ENCODE data around the gene KRT9. TPM values are rescaled to one million over a fixed set of nuclear protein-coding genes. Genes with fewer than 3 reads are reported as not detected.

Gene KRT9
- total RNA-seq, 2 donors from 2014 or later = 0.42 TPM; not detected in 1

DNA sequence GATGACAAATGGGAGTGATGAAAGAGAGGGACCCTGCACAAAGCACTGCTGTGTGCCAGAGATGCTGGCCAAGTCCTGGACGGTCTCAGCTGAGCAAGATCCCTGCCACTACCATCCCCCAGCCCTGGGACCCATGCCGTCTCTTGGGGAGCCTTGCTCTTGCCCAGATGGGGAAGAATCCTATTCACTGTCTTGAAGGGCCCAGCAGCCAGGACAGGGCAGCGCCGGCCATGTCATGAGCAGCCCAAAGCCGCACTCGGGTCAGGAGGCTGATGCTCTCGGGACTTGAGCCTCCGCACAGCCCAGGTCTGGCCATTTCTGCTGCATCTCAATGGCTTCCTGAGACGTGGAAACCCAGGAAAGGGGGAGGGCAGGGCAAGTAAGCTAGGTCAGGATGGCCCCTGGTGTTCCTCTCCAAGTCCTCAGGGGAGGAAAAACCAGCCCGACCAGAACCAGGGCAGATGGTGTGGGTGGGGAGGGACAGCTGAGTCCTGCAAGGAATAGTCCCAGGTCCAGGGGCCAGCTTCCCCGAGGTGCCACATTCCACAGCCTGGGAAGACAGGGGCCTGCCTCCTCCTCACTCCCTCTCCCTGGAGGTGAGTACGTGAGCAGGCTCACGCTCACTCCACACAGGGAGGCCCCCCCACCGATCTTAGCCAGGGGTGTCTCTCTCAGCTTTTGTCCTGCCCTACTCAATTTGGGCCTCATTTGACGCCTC lies 35.9 kb downstream of the KRT9 start:
- TF ChIP-seq, protein P1, sequence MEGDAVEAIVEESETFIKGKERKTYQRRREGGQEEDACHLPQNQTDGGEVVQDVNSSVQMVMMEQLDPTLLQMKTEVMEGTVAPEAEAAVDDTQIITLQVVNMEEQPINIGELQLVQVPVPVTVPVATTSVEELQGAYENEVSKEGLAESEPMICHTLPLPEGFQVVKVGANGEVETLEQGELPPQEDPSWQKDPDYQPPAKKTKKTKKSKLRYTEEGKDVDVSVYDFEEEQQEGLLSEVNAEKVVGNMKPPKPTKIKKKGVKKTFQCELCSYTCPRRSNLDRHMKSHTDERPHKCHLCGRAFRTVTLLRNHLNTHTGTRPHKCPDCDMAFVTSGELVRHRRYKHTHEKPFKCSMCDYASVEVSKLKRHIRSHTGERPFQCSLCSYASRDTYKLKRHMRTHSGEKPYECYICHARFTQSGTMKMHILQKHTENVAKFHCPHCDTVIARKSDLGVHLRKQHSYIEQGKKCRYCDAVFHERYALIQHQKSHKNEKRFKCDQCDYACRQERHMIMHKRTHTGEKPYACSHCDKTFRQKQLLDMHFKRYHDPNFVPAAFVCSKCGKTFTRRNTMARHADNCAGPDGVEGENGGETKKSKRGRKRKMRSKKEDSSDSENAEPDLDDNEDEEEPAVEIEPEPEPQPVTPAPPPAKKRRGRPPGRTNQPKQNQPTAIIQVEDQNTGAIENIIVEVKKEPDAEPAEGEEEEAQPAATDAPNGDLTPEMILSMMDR (IDR thresholded peaks at IDR 0.05) = no peak
- H3K4me3 ChIP-seq = no peak overlapping the region
- ATAC-seq (ENCODE audit: insufficient number of reproducible peaks, low FRiP score, low read depth) (no peak), DNase-seq (ENCODE audit: low spot score) (no peak)
- no peaks in the 10 kb centered on the region for H3K27me3 ChIP-seq (replicated peaks; ENCODE audit: insufficient read depth)
- H3K4me1 ChIP-seq (ENCODE audit: control insufficient read depth in 1 of 2, low read depth in 2 of 2) = peaks cover 0 to 3% of the 10 kb centered on the region in 2 donors
- H3K27ac ChIP-seq = no peak overlapping the region
- H3K9me3 ChIP-seq = no peaks in the 10 kb centered on the region
- H3K36me3 ChIP-seq = no peaks in the 10 kb centered on the region

- Histone ChIP-seq H3K4me3 (no peak overlapping the region), H3K27ac (no peak overlapping the region), H3K27me3 (replicated peaks; ENCODE audit: insufficient read depth) (no peaks in the 10 kb centered on the region), H3K36me3 (no peaks in the 10 kb centered on the region), H3K4me1 (ENCODE audit: control insufficient read depth in 1 of 2, low read depth in 2 of 2) (peaks cover 7 to 12% of the 10 kb centered on the region in 2 donors), H3K9me3 (no peaks in the 10 kb centered on the region)
- TF ChIP-seq, protein P1 (IDR thresholded peaks at IDR 0.05) = no peak
- ATAC-seq (ENCODE audit: insufficient number of reproducible peaks, low FRiP score, low read depth) = no peak
- no peak for DNase-seq (ENCODE audit: low spot score)
These were observed 36.8 kb downstream of the KRT9 start for GRCh38 chr17:41534899-41535546.

GRCh38 chr17:41533613-41534012 lies 38.2 kb downstream of the KRT9 start:
- H3K27ac ChIP-seq = no peak overlapping the region
- H3K27me3 ChIP-seq (replicated peaks; ENCODE audit: insufficient read depth) = no peaks in the 10 kb centered on the region
- no peaks in the 10 kb centered on the region for H3K36me3 ChIP-seq
- H3K9me3 ChIP-seq = no peaks in the 10 kb centered on the region
- DNase-seq (ENCODE audit: low spot score) (no peak), ATAC-seq (ENCODE audit: insufficient number of reproducible peaks, low FRiP score, low read depth) (no peak)
- H3K4me3 ChIP-seq = no peak overlapping the region
- H3K4me1 ChIP-seq (ENCODE audit: control insufficient read depth in 1 of 2, low read depth in 2 of 2) = peaks cover 7 to 24% of the 10 kb centered on the region in 2 donors
- TF ChIP-seq, protein P1 (IDR thresholded peaks at IDR 0.05) = no peak

- no peaks in the 10 kb centered on the region for H3K9me3 ChIP-seq
- no peak overlapping the region for H3K4me3 ChIP-seq
- DNase-seq (ENCODE audit: low spot score) = no peak
- H3K36me3 ChIP-seq = no peaks in the 10 kb centered on the region
- TF ChIP-seq, protein P1 (IDR thresholded peaks at IDR 0.05) = no peak
- no peak for ATAC-seq (ENCODE audit: insufficient number of reproducible peaks, low FRiP score, low read depth)
- no peak overlapping the region for H3K27ac ChIP-seq
- no peaks in the 10 kb centered on the region for H3K27me3 ChIP-seq (replicated peaks; ENCODE audit: insufficient read depth)
- H3K4me1 ChIP-seq (ENCODE audit: control insufficient read depth in 1 of 2, low read depth in 2 of 2) = peaks cover 8 to 29% of the 10 kb centered on the region in 2 donors
These were observed 38.8 kb downstream of the KRT9 start for GRCh38 chr17:41532947-41533570.

DNA sequence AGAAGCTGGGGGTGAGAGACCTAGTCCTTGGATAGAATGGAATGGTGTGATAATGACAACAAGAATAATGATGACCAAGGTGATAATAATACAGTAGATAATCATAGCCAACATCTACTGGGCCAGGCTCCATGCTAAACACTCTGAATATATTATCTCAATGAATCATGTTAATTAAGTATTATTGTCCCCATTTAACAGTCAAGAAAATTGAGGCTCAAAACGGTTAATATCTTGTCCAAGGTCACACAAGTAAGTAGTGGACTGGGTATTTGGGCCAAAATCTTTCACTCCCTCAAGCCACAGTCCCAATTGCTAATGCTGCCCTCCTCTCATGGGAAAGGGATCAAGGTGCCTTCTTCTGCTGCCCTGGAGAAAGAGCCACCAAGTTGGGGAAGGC lies 39.9 kb downstream of the KRT9 start:
- Histone ChIP-seq H3K36me3 (no peaks in the 10 kb centered on the region), H3K27ac (no peak overlapping the region), H3K27me3 (replicated peaks; ENCODE audit: insufficient read depth) (no peaks in the 10 kb centered on the region), H3K9me3 (no peaks in the 10 kb centered on the region), H3K4me3 (no peak overlapping the region), H3K4me1 (ENCODE audit: control insufficient read depth in 1 of 2, low read depth in 2 of 2) (peaks cover 14 to 35% of the 10 kb centered on the region in 2 donors)
- TF ChIP-seq, protein P1 (IDR thresholded peaks at IDR 0.05) = no peak
- no peak for DNase-seq (ENCODE audit: low spot score)
- no peak for ATAC-seq (ENCODE audit: insufficient number of reproducible peaks, low FRiP score, low read depth)

All from thoracic aorta (tissue), 2 donors.